Pancreas (tissue), 10 donors: Measurements from ENCODE around the gene CUX1. TPM values are rescaled to one million over a fixed set of nuclear protein-coding genes. Genes with fewer than 3 reads are reported as not detected.

Experiments
- ATAC-seq, 4 donors: fragments of 200-7000 bp; cut with Tn5 transposase; one replicate each; pipeline versions ENCODE4 v1.8.0 to v1.9.1; 2020; ENCODE audit warnings: mild to moderate bottlenecking in 4 of 4, moderate library complexity in 4 of 4
- DNase-seq, 6 donors: peaks; one replicate each; pipeline ENCODE4 v3.0.0-alpha.2; 2020
- FAIRE-seq: peaks from 2 replicates; lab custom pipeline; 2012; peaks lifted over from hg19 to GRCh38; lab: Jason Lieb, UNC
- H3K27ac ChIP-seq, 4 donors: fragments of 200-600 bp; sonication (generic); 1 replicate in 3 of 4; 2 replicates in 1 of 4; pipeline versions ENCODE4 v1.5.0 to v1.8.0; 2020
- H3K27me3 ChIP-seq, 4 donors: fragments of 200-600 bp; one replicate each; pipeline ENCODE4 v1.8.0; 2021
- H3K36me3 ChIP-seq, 3 donors: fragments of 200-600 bp; sonication (generic) in 1 of 3; one replicate each; pipeline versions ENCODE4 v1.5.0 to v1.8.0; 2020 to 2021
- H3K4me1 ChIP-seq, 3 donors: fragments of 200-600 bp; one replicate each; pipeline ENCODE4 v1.8.0; 2021
- H3K4me3 ChIP-seq, 4 donors: fragments of 200-600 bp; sonication (generic) in 2 of 4; one replicate each; pipeline versions ENCODE4 v1.5.0 to v1.8.0; 2020 to 2021
- H3K9me3 ChIP-seq, 4 donors: fragments of 200-600 bp; one replicate each; pipeline ENCODE4 v1.8.0; 2021
- WGBS, 2 donors: extraction: QIAGEN DNeasy Blood & Tissue Kit; methylation state at CpG; one replicate each; pipeline ENCODE4 v1.1.7; 2013; 5-methylcytosine and 5-hydroxymethylcytosine counted together
- intact Hi-C, 3 donors: fragments of 100-400 bp; cut with DNase I; formaldehyde crosslinking; loops; one replicate each; pipeline versions ENCODE4 v1.11.1 to v1.14.2; 2022
- polyA plus RNA-seq, 2 donors: library from polyadenylated mRNA; stranded (reverse); fragments of 200-250 nt; gene quantifications; one replicate each; pipeline ENCODE4 v1.2.3, GENCODE V29; 2013
- total RNA-seq, 6 donors: library from RNA; stranded (reverse); fragmentation: NEBNext Ultra II Directional in 4 of 6; extraction: Animal tissue kit (Norgen Biotek cat#: 25700) in 4 of 6; gene quantifications; one replicate each; pipeline versions ENCODE4 v1.2.1 to v1.2.4, GENCODE V29; 2021 to 2023
- TF ChIP-seq, protein P1 (sequence below), 4 donors: fragments of 200-600 bp; sonication (generic) in 3 of 4; IDR thresholded peaks; one replicate each; pipeline versions ENCODE4 v1.5.0 to v1.8.0; 2021; ENCODE audit warnings: antibody characterized with exemption in 4 of 4
- donor health status: healthy with polysubstance abuse.
- donor health status: DM: no; HTN: no; CAD: no; lungs with moderate emphysema.
- donor health status: DM: no; HTN: no; CAD: no.
- donor health status: control.
- donor health status: control.
- donor health status: Bipolar disorder and iron deficiency.
- donor health status: DM: yes; HTN: yes; CAD: no.
- donor health status: DM: no; HTN: no; CAD: no.
- donor health status: DM: no; HTN: no; CAD: no.
- donor health status: DM: yes; HTN: yes; CAD: no.

CUX1 gene
- total and polyA plus RNA-seq, 8 donors = 18.9 to 61.2 (median 45.1) TPM

DNA sequence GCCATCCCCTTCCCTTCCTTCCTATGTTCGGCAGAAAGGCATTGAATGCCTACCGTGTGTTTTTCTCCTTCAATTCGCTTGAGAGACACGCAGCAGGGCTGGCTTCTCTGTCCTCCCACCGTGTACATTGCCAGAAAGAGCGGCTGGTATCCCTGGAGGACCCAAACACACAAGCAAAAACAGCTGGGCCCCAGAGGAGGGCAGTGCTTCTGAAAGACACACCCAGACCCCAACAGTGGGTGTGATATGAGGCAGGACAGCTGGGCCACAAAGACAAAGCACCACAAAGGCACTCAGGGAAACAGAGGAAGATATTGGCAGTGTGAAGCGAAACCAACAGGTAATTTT, 336.1 kb downstream of the CUX1 start:
- WGBS, 2 donors = 88 to 93% methylated on average over 7 of the region's 7 CpGs

DNA sequence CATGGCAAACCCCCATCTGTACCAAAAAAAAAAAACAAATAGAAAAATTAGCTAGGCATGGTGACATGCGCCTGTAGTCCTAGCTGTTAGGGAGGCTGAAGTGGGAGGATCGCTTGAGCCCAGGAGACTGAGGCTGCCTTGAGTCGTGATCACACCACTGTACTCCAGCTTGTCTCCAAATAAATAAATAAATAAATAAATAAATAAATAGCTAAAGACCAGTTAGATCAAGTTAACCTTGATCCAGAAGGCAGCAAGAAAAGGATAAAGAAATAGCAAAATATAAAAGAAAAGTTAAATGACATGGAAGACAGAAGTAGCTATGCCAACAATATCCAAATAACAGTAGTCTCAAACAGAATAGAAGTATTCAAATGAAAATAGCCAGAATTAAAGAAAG, 337.0 kb downstream of the CUX1 start:
- peaks cover 0 to 5% (median 0%) of the 10 kb centered on the region in 3 donors for H3K36me3 ChIP-seq
- TF ChIP-seq, protein P1, sequence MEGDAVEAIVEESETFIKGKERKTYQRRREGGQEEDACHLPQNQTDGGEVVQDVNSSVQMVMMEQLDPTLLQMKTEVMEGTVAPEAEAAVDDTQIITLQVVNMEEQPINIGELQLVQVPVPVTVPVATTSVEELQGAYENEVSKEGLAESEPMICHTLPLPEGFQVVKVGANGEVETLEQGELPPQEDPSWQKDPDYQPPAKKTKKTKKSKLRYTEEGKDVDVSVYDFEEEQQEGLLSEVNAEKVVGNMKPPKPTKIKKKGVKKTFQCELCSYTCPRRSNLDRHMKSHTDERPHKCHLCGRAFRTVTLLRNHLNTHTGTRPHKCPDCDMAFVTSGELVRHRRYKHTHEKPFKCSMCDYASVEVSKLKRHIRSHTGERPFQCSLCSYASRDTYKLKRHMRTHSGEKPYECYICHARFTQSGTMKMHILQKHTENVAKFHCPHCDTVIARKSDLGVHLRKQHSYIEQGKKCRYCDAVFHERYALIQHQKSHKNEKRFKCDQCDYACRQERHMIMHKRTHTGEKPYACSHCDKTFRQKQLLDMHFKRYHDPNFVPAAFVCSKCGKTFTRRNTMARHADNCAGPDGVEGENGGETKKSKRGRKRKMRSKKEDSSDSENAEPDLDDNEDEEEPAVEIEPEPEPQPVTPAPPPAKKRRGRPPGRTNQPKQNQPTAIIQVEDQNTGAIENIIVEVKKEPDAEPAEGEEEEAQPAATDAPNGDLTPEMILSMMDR (IDR thresholded peaks at IDR 0.05) = no peak
- no peak overlapping the region for H3K27ac ChIP-seq
- ATAC-seq (no peak), FAIRE-seq (no peak), DNase-seq (no peak)
- no peaks in the 10 kb centered on the region for H3K4me1 ChIP-seq
- WGBS, 2 donors = 93 to 99% methylated on average over 3 of the region's 3 CpGs
- H3K4me3 ChIP-seq = no peak overlapping the region
- no peaks in the 10 kb centered on the region for H3K27me3 ChIP-seq
- H3K9me3 ChIP-seq = no peaks in the 10 kb centered on the region
- intact Hi-C loops = no loop called here

More for the DNA sequence above, 336.1 kb downstream of the CUX1 start:
- H3K4me1 ChIP-seq = no peaks in the 10 kb centered on the region
- no peaks in the 10 kb centered on the region for H3K27me3 ChIP-seq
- no peak overlapping the region for H3K4me3 ChIP-seq
- no peaks in the 10 kb centered on the region for H3K9me3 ChIP-seq
- DNase-seq (no peak), ATAC-seq (no peak), FAIRE-seq (no peak)
- H3K36me3 ChIP-seq = peaks cover 0 to 4% (median 0%) of the 10 kb centered on the region in 3 donors
- TF ChIP-seq, protein P1 (IDR thresholded peaks at IDR 0.05) = no peak
- intact Hi-C loops = no loop called here
- no peak overlapping the region for H3K27ac ChIP-seq

DNA sequence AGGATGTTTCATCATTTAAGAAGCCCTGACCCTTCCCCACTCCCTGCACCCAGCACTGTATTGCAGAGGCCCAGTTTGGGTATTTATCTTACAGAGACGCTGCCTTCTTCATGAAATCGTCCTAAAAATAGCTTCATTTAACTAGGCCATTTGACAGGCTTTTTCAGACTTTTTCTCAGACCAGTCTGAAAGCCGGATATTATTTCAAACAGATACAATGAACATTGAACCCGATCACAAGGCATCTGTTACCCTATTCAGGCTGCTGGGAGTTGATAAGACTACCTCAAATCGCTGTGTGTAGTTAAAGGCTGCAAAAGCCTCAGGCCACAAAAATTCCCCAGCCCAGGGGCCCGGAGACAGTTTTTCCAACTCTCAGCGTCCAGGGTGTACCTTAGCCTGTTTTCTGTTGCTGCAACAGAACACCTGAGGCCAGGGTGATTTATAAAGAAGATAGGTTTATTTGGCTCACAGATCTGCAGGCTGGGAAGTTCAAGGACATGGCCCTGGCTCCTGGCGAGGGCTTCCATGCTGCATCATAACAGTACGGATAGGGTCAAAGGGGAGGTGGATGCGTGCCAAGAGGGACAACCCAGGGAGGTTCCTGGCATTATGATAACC, 338.5 kb downstream of the CUX1 start:
- no peak for FAIRE-seq
- no peak overlapping the region for H3K4me3 ChIP-seq
- DNase-seq = no peak
- no peak overlapping the region for H3K27ac ChIP-seq
- TF ChIP-seq, protein P1 (IDR thresholded peaks at IDR 0.05) = no peak
- no peaks in the 10 kb centered on the region for H3K9me3 ChIP-seq
- H3K4me1 ChIP-seq = no peaks in the 10 kb centered on the region
- ATAC-seq = no peak
- no peaks in the 10 kb centered on the region for H3K27me3 ChIP-seq
- peaks cover 0 to 5% (median 0%) of the 10 kb centered on the region in 3 donors for H3K36me3 ChIP-seq
- intact Hi-C loops = no loop called here
- WGBS, 2 donors = 80 to 82% methylated on average over 10 of the region's 10 CpGs

DNA sequence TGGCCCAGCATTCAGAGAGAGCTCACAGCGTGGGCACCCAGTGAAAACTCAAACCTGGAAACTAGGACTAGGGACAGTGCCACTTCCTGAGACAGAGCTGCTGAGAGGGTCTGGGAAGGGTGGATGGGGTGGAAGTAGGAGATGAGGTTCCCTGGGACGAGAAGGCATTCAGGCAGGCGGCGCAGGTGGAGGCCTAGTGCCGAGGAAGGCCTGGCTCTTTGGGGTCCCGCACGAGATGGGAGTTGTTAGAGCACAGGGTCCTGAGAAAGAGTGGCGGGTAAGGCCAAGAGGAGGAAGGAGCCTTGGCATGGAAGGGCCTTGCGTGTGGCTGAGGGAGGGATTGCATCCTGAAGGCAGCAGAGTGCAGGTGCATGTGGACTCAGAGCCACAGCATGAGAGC, 339.4 kb downstream of the CUX1 start:
- Histone ChIP-seq H3K36me3 (peaks cover 0 to 5% (median 0%) of the 10 kb centered on the region in 3 donors), H3K27me3 (no peaks in the 10 kb centered on the region), H3K4me3 (no peak overlapping the region), H3K27ac (no peak overlapping the region), H3K9me3 (no peaks in the 10 kb centered on the region), H3K4me1 (no peaks in the 10 kb centered on the region)
- no peak for ATAC-seq
- no peak for FAIRE-seq
- TF ChIP-seq, protein P1 (IDR thresholded peaks at IDR 0.05) = no peak
- 91 to 100% methylated on average over 9 of the region's 9 CpGs for WGBS, 2 donors
- no peak for DNase-seq
- intact Hi-C loops = no loop called here

DNA sequence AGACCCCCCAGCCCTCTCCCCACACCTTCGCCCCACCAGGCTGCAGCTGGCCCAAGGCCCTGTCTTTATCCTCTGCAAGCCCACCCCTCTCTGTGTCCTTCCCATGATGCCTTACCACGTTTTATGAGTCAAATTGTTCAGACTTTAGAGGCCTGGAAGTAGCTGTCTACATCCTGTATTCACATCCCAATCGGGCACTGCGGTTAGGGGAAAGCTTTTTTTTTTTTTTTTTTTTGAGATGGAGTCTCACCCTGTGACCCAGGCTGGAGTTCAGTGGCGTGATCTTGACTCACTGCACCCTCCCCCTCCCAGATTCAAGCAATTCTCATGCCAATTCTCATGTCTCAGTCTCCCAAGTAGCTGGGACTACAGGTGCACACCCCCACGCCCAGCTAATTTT, 347.7 kb downstream of the CUX1 start:
- no peak overlapping the region for H3K27ac ChIP-seq
- no peaks in the 10 kb centered on the region for H3K36me3 ChIP-seq
- WGBS, 2 donors = 87 to 90% methylated on average over 6 of the region's 6 CpGs
- intact Hi-C loops = no loop called here
- no peak for FAIRE-seq
- no peaks in the 10 kb centered on the region for H3K27me3 ChIP-seq
- no peak overlapping the region for H3K4me3 ChIP-seq
- no peak for DNase-seq
- H3K4me1 ChIP-seq = no peaks in the 10 kb centered on the region
- TF ChIP-seq, protein P1 (IDR thresholded peaks at IDR 0.05) = no peak
- no peaks in the 10 kb centered on the region for H3K9me3 ChIP-seq
- no peak for ATAC-seq
